Measurements from ENCODE around the gene NAV2. TPM values are rescaled to one million over a fixed set of nuclear protein-coding genes. Genes with fewer than 3 reads are reported as not detected.

Gene NAV2
- total RNA-seq, 3 donors from 2014 or later = 21.9 to 65.9 (median 30.9) TPM

GRCh38 chr11:19719960-19720359 is 7.3 kb downstream of the NAV2 start:
- no peaks in the 10 kb centered on the region for H3K36me3 ChIP-seq (ENCODE audit: low read depth)
- H3K4me1 ChIP-seq (ENCODE audit: low read depth) = no peaks in the 10 kb centered on the region
- no peaks in the 10 kb centered on the region for H3K9me3 ChIP-seq
- TF ChIP-seq CTCF (IDR thresholded peaks at IDR 0.05) = no peak
- intact Hi-C loops (cut with DNase I, micrococcal nuclease) = no loop called here
- no peak overlapping the region for H3K4me3 ChIP-seq
- no peak for DNase-seq
- no peak for ATAC-seq

- DNase-seq = no peak
- no peak for TF ChIP-seq CTCF (IDR thresholded peaks at IDR 0.05)
- Histone ChIP-seq H3K36me3 (ENCODE audit: low read depth) (no peaks in the 10 kb centered on the region), H3K4me3 (no peak overlapping the region), H3K9me3 (no peaks in the 10 kb centered on the region), H3K4me1 (ENCODE audit: low read depth) (no peaks in the 10 kb centered on the region)
- no peak for ATAC-seq
- intact Hi-C loops (cut with DNase I, micrococcal nuclease) = no loop called here
Observed at GRCh38 chr11:19721176-19721575, 8.5 kb downstream of the NAV2 start.

GRCh38 chr11:19722702-19723101 is 10.1 kb downstream of the NAV2 start:
- no peak for DNase-seq
- ATAC-seq = no peak
- Histone ChIP-seq H3K4me1 (ENCODE audit: low read depth) (no peaks in the 10 kb centered on the region), H3K36me3 (ENCODE audit: low read depth) (no peaks in the 10 kb centered on the region), H3K9me3 (no peaks in the 10 kb centered on the region), H3K4me3 (no peak overlapping the region)
- no peak for TF ChIP-seq CTCF (IDR thresholded peaks at IDR 0.05)
- intact Hi-C loops (cut with DNase I, micrococcal nuclease) = no loop called here

- intact Hi-C loops (cut with DNase I, micrococcal nuclease) = no loop called here
- DNase-seq = peak in 1 of 3 donors; percentile 54
- Histone ChIP-seq H3K4me1 (ENCODE audit: low read depth) (no peaks in the 10 kb centered on the region), H3K36me3 (ENCODE audit: low read depth) (no peaks in the 10 kb centered on the region), H3K4me3 (no peak overlapping the region), H3K9me3 (no peaks in the 10 kb centered on the region)
- TF ChIP-seq CTCF (IDR thresholded peaks at IDR 0.05) = no peak
- peak; percentile 65 for ATAC-seq
Observed at GRCh38 chr11:19723572-19724342, 11.1 kb downstream of the NAV2 start.

GRCh38 chr11:19724765-19725164 is 12.1 kb downstream of the NAV2 start:
- intact Hi-C loops (cut with DNase I, micrococcal nuclease) = no loop called here
- TF ChIP-seq CTCF (IDR thresholded peaks at IDR 0.05) = no peak
- DNase-seq (no peak), ATAC-seq (no peak)
- H3K4me1 ChIP-seq (ENCODE audit: low read depth) = no peaks in the 10 kb centered on the region
- no peak overlapping the region for H3K4me3 ChIP-seq
- no peaks in the 10 kb centered on the region for H3K36me3 ChIP-seq (ENCODE audit: low read depth)
- no peaks in the 10 kb centered on the region for H3K9me3 ChIP-seq

All from mucosa of descending colon (tissue), 3 donors.